ENCODE data around the gene CCDC30.

Gene CCDC30

GRCh38 chr1:42700006-42700405 lies 236.9 kb downstream of the CCDC30 start:
- no peak for DNase-seq

GRCh38 chr1:42703888-42704464 lies 240.9 kb downstream of the CCDC30 start:
- no peak for DNase-seq

Measured in NCI-H2029 treated with DMSO at 0.1 percent for 48 hours (cell line).